NCI-H2171 treated with DMSO at 0.1 percent for 48 hours (cell line): ENCODE measurements around the gene PTPRN2.

Experiments
- DNase-seq: peaks from one replicate; lab custom pipeline; 2025; lab: John Stamatoyannopoulos, UW

Gene PTPRN2

DNA sequence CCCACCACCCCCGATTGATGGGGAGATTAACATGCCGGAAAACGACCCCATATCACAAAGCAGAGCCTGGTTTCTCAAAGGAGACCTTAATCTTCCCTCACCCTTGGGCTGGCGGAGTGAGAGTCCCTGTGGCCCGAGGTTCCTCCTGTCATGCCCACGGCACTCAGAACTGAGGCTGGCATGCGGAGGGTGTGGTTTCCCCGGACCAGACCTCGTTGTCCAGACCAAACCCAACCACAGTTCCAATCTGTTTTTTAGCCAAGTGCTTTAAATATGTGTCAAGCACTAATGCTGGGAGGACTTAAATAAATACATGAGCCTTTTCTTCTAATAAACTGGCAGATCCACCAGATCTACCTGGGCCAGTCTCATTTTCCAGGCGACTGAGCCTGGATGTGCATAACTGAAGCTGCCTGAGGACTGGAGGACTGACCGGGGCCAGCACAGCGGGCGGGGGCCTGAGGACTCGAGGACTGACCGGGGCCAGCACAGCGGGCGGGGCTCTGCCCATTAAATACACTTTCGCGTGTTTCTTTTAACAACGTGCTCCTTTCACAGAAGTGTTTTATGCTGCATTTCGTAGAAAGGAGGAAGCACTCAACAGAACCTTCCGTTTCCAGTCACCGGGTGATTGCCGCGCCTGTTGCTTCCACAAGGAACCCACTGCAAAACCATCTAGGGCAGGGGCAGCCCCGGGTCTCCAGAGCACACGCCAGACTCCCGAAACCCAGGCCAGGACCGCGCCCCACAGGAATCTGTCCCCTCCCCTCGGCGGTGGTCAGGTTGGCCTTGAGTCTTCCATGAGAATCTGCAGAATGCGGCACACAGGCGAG, 334.6 kb downstream of the PTPRN2 start:
- no peak for DNase-seq

DNA sequence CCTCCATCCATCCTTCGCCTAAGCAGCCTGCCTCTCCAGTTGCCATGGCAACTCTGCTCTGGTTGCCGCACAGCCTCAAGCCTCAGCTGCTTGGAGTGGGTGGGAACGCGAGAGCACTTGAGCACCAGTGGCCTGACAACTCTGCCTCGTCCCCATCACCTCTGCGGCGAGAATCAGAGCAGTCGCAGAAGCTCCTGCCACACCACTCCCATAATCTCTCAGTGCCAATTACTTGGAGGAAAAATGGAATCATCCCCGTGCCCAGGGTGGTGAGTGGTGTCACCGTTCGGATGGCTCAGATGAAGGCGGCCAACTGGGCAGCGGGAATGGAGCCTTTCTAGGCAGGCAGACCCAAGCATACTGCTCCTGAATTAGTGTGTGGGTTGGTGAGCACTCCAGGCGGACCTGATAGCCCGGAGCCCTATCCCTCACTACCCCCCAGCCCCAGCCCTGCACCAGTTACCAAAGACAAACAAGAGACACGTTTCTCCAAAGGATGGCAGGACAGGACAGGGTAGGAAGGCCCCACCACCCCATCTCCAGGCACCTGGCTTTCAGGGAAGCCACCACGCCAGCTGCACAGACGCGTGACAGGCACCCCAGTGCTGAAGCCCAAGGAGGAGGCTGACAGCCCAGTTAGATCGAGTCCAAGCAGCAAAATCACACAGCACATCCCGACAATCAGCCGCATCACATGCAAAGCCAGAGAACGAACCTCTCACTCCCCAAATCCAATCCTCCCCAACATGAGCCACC, 335.4 kb downstream of the PTPRN2 start:
- DNase-seq = no peak

DNA sequence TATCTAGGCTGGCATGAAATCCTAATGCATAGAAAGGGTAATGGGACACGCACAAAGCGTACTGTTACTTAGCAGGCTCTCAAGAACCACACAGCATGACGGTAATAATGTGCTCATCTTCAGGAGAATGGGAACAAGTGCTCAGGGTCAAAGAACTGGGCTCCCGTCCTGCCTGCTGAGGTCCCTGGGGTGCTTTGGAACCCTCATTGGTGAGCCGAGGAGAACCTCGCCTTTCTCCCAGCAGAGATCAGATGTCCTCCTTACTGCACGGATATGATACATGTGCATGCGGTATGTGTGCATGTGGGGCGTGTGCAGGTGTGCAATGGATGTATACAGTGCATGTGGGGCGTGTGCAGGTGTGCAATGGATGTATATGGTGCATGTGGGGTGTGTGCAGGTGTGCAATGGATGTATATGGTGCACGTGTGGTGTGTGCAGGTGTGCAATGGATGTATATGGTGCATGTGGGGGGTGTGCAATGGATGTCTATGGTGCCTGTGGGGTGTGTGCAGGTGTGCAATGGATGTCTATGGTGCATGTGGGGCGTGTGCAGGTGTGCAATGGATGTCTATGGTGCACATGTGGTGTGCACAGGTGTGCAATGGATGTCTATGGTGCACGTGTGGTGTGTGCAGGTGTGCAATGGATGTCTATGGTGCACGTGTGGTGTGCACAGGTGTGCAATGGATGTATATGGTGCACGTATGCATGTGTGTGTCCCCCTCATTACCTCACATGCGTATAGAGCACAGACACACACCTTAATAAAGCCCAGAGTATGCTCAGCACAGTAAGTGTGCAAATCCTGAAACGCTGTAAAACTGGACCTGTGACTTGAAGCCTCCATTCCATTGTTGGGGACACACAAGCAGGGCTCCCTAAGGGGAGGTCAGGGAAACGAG, 336.3 kb downstream of the PTPRN2 start:
- no peak for DNase-seq

DNA sequence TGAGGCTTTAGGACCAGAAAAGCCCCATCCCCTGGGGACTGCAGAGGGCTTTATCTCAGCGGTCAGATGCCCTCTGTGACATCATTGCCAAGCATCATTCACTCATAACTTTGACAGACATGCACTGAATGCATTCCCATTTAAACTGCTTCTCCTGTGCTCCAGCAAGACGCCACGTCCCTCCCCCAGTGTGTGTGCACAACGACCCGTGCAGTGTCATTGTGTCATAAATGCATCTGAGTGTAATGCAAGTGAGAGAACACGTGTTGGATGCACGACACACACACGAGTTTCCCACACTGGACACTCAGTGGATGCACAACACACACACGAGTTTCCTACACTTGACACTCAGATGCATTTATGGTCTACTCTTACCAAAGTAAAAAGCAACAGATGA, 337.9 kb downstream of the PTPRN2 start:
- no peak for DNase-seq

DNA sequence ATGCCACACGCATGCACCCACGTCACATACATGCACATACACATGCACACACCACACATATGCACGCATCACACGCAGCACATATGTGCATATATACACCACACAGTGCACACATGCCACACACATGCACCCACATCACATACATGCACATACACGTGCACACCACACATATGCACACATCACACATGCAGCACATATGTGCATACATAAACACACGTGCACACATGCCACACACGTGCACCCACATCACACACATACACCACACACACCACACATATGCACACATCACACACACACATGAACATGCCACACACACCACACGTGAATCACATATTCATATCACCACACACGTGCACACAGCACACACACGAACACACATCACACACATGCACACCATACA, 338.8 kb downstream of the PTPRN2 start:
- DNase-seq = no peak

DNA sequence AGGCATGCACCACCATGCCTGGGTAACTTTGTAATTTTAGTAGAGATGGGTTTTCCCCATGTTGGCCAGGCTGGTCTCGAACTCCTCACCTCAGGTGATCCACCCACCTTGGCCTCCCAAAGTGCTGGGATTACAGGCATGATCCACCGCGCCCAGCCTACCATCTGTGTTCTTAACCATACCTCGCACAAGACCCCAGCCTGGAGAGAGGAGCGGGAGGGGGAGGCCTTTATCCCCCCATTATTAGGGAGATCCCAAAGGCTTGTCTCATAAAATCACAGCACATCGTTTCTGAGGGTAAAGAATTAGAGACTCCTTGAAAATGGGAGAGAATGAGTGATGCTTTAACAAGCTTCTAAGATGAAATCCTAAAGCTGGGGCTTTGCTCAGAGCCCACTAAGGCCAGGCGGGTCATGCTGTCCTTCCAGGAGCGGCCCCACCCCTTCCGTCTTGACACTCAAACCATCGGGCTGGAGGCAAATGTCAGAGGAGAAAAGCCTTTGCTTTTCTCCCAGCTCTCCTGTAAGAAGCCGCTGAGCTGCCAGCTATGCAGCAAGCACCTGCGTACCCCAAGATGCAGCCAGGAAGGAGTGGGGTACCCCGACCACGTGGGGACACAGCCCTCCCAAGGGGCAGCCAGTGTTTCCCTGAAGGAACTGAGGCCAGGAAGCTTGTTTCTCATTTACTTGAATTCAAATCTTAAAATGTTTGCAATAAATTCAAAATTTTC, 339.7 kb downstream of the PTPRN2 start:
- no peak for DNase-seq

DNA sequence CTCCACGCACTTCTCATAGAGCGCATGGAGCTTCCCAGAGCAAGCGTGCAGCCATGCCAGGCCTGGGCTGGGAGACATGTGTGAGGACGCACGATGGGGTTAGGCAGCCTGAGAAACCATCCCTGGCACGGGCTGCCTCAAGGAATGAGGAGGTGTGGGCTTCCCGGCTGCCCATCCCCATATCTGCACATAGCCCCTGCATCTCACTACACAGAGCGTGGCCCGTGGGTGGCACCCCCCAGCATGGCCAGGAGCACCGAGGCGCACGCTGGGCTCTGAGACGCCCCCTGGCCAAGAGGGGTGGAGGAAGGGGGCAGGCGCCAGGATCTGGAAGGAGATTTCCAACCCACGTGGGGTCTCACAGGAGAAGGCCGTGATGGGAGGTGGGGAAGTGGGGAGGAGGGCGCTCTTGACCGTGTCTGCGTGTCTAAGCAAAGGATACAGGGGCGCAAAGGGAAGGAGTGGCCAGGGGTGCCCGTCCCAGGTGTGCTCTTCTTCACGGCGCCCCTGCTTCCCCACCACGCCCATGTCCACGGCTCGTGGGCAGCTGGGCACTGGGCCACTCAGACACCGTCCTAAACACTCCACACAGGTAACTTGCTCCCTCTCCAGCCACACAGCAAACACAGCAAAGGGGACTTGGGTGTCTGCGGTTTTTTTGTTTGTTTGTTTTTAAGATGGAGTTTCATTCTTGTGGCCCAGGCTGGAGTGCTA, 340.5 kb downstream of the PTPRN2 start:
- no peak for DNase-seq

DNA sequence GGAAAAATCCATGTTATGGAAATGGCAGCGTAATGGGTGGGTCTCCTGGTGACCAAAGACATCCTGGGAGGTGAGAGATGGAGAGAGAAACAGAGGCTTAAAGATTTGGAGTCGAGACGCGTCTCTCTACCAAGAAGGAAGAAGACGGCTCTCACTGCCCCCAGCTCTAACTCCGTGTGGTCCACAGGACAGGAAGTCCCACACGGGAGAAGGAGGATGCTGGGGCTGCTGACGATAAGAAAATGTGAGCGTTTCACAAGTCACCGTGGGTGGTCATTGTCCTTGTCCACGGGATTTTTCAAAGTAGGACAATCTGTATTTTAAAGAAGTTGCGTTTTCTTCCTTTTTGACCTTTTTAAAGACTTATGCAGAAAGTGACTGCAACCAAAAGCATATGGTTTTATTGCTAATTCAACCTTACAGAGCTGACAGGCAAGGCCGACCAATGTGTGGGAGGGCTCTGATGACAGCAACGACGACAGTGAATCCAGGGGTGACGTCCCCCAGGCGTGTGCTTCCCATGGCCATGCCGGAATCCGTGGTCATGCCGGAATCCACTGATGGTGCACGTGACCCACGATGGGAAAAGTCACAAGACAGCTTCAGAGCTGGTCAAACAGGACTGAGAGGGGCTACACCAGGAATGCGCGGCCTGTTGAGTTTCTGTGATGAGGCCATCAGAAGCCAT, 341.2 kb downstream of the PTPRN2 start:
- no peak for DNase-seq

DNA sequence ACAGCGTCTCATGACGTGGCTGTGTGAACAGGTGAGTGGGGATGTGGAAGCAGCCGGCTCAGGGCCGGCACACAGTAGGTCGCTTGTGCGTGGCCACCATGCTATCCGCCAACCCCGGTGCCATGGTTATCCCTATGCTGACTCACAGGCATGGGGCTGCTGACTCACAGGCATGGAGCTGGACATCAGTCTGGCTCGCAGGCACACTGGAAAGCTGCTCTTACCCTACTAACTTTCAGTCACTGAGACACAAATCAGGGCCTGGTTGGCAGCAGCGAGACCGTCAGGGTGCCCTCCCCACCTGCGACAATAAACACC, 341.9 kb downstream of the PTPRN2 start:
- no peak for DNase-seq

DNA sequence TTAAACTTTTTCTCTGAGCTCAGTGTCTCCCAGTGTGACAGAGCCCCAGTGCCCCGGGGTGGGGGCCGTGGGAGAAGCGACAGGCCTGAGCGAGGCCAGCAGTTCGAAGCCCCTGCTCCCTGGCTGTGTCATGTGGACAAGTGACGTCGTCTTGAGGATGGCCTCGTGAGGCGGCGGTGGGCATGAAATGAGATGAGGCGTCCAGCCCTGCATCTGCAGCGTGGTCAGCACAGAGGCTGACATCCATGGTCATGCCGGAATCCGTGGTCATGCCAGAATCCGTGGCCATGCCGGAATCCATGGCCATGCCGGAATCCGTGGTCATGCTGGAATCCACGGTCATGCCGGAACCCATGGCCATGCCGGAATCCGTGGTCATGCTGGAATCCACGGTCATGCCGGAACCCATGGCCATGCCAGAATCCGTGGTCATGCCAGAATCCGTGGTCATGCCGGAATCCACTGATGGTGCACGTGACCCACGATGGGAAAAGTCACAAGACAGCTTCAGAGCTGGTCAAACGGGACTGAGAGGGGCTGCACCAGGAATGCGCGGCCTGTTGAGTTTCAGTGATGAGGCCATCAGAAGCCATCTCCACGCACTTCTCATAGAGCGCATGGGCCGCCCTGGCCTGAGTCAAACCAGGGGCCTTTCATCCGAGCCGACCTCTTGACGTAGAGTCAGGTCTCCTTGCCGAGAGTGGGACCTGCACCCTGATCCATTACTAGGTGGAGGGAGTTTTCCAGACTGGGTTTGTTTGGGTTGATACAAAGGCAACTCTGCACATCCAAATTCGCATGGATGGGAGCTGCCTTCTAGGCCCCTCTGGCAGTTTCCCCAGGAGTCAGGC, 342.5 kb downstream of the PTPRN2 start:
- DNase-seq = no peak

DNA sequence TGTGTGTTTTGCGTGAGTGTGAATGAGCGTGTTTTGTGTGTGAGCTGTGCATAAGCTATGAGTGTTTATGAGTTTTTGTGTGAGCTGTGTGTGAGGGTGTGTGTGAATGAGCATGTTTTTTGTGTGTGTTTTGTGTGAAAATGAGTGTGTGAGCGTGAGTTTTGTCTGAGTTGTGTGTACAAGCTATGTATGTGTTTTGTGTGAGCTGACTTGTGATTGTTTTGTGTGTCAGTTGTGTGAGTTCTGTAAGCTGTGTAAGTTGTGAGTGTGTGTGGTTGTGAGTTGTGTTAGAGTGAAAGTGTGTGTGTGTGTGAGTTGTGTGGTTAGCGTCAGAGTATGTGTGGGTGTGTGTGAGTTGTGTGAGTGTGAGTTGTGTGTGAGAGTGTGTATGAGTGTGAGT, 343.2 kb downstream of the PTPRN2 start:
- no peak for DNase-seq

DNA sequence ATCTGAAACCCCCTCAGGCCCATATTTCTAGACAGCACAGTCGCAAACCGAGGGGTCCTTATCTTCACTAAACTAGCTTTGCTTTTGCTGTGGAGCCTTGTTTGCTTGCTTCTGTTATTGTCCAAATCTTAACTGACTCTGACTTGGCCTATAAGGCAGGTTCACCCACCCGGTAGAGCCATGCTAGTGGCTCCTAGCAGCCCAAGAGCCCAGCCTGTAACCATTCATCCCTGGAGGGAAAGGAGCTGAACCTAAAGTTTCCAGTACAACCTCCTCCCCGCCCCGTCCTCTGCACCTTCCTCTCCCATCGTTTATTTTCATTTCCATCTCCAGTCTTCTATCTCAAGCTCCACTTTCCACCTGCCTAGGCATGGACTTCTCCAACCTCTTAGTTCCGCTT, 345.7 kb downstream of the PTPRN2 start:
- no peak for DNase-seq

DNA sequence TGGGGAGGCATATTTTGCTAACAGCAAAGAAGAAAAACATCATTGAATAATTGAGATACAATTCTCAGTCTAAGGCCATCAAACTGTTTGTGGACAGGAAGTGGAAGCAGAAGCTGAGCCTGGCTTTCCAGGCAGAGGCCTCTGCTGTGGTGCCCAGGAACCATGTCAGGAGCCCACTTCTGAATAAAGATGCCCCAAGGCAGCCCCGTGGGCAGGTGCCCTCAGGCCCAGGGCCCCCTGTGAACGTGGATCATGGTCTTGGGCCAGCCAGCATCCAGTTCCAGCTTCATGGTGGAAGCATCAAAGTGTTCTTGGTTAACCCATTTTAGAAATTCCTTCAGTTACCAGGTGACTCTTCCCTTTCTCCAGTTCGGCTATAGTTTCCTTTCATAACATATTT, 346.8 kb downstream of the PTPRN2 start:
- no peak for DNase-seq

DNA sequence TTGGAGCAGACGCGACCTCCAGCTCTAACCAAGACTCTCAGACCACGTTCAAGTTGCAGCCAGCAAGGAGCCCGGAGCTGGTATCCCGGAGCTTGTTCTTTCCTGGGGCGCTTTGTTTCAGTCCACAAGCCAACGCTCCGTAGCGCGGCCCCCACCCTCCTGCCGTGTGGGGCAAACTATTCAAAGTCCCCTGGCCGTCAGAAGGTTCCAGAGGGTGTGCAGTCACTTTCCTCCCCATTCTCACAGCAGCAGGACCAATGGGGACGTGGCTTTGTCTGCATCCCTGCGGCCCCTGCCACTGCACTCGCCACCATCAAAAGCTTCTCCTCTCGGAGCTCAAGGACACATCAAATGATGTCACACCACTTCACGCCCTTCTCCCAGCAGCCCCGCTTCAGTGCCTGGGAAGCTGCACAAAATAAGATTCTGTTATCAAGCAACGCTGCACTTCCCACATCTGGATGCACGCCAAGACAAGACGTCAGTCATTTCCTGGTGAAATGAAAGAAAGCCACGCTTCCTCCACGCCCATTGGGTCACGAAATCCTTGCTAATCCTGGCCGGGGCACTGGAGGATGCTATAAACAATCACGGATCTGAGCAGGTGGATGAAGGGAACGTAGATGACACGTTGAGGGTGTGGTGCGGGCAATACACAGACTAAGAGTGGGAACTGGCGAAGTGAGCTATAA, 348.2 kb downstream of the PTPRN2 start:
- peak; percentile 3 for DNase-seq

DNA sequence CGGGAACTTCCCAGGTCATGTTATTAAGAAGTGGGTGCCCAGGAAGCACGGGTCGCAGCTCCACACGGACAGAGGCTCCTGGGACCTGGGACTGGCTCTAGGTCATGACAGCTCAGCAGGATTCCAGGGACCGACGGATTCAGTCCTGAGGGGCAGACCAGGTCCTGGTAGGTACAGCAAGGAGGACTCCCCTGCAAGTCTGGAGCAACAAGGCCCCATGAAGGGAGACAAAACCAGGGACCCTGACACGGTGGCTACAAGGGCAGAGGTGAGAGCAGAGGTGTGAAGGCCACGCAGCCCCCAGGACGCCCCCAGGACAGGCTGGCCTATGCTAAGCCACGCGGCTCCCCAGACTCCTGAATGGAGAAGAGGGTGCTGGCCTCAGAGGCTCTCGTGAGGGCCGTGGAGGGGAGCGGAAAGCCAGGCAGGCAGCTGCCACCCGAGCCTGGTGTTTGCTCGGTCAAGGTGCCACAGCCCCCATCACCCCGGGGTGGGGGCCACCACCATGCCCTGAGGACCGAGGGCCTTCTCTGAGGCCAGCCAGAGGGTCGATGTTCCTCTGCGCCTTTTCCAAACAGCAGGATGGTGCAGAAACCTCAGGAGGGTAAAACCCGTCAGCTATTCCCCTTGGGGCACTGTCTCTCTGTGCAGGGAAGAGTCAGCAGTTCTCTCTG, 348.9 kb downstream of the PTPRN2 start:
- DNase-seq = no peak

DNA sequence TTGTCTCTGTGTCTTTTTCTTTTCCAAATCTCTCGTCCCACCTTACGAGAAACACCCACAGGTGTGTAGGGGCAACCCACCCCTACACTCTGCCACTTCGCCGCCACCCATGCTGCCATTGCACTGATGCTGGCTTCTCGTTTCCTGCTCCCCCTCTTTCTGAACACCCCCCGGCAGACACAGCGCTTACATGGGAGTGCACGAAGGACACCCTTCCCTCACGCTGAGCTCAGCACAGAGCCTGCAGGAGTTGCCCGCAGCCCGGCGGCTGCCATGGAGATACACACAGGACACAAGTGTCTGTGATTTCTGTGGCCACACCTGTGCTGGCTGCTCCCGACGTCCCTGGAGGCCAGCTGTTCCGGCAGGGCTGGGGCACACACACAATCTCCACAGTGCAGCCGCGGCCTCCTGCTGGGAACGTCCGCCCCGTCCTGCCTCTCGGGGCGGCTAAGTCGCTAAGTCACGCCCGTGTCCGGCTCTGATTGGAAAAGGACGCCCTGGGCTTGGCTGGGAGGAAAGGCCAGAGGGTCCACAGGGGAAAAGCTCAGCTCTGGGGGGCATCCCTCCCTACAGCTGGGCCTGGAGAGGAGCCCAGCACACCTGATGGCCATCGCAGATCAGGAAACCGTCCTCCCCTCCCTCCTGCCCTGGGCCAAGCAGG, 349.8 kb downstream of the PTPRN2 start:
- DNase-seq = no peak

DNA sequence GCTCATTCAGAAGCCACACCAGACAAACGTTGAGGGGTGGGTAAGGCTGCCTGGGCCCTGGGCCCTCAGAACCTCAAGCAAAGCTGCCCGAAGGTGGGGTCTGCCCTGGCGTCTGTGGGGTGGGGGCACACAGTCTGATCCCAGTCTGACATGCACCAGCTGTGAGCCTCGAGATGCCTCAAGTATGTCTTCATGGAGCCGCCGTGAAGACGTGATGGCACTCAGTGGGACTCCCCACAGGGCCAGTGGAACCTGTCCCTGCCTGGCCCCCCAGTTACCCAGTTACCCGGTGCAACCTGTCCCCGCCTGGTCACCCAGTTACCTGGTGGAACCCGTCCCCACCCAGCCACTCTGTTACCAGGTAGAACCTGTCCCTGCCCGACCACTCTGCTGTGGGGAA, 351.2 kb downstream of the PTPRN2 start:
- no peak for DNase-seq

DNA sequence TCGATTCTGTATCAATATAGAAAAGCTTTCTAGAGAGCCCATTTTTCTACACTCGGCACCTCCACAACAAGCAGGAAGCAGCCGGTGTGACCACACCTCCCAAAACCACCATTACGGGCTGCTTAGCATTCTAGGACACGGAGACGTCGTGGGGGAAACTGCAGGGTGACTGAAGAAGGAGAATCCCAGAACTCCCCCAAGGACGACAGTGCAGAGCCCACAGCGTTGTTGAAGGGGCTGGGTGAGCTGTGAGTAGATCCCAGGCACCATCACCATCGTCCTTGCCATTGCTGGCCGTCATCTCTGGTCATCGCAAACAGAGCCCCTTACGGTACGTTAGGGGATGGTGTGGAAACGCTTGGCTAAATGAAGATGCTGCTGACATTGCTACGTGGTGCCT, 351.8 kb downstream of the PTPRN2 start:
- no peak for DNase-seq
